HG02884 (cell line): ENCODE data around the gene BRD3.

ENCODE experiments used
- ATAC-seq: cut with Tn5 transposase; IDR thresholded peaks from one replicate; pipeline ENCODE4 v1.9.1; 2021; ENCODE audit warnings: mild to moderate bottlenecking, moderate library complexity; ENCODE audit not compliant: unreplicated experiment

BRD3 gene

GRCh38 chr9:134039386-134040175 lies 28.2 kb downstream of the BRD3 start:
- no peak for ATAC-seq

- ATAC-seq = no peak
Measured at GRCh38 chr9:134037641-134038040, 30.2 kb downstream of the BRD3 start.

- no peak for ATAC-seq
Measured at GRCh38 chr9:134036130-134036529, 31.7 kb downstream of the BRD3 start.

- no peak for ATAC-seq
Measured at GRCh38 chr9:134035041-134036039, 32.5 kb downstream of the BRD3 start.

- ATAC-seq = no peak
Measured at GRCh38 chr9:134034215-134035040, 33.4 kb downstream of the BRD3 start.

GRCh38 chr9:134033516-134034214 lies 34.2 kb downstream of the BRD3 start:
- no peak for ATAC-seq

- no peak for ATAC-seq
Measured at GRCh38 chr9:134032456-134033222, 35.2 kb downstream of the BRD3 start.

GRCh38 chr9:134031783-134032182 lies 36.0 kb downstream of the BRD3 start:
- ATAC-seq = no peak

- ATAC-seq = no peak
Measured at GRCh38 chr9:134030821-134031470, 36.9 kb downstream of the BRD3 start.

- ATAC-seq = no peak
Measured at GRCh38 chr9:134029248-134030226, 38.3 kb downstream of the BRD3 start.

GRCh38 chr9:134028575-134029247 lies 39.1 kb downstream of the BRD3 start:
- no peak for ATAC-seq

- no peak for ATAC-seq
Measured at GRCh38 chr9:134028076-134028475, 39.8 kb downstream of the BRD3 start.

GRCh38 chr9:134027561-134027960 lies 40.3 kb downstream of the BRD3 start:
- no peak for ATAC-seq

GRCh38 chr9:134026981-134027380 lies 40.8 kb downstream of the BRD3 start:
- no peak for ATAC-seq

- no peak for ATAC-seq
Measured at GRCh38 chr9:134026581-134026980, 41.2 kb downstream of the BRD3 start.

- peak; percentile 33 for ATAC-seq
Measured at GRCh38 chr9:134025606-134026541, 42.0 kb downstream of the BRD3 start.
